ENCODE measurements around the gene FLT4.

GRCh38 chr5:180575571-180575970 lies 73.8 kb downstream of the FLT4 start:
- TF ChIP-seq POLR2A (IDR thresholded peaks at IDR 0.05), result no peak
- TF ChIP-seq, protein P1, sequence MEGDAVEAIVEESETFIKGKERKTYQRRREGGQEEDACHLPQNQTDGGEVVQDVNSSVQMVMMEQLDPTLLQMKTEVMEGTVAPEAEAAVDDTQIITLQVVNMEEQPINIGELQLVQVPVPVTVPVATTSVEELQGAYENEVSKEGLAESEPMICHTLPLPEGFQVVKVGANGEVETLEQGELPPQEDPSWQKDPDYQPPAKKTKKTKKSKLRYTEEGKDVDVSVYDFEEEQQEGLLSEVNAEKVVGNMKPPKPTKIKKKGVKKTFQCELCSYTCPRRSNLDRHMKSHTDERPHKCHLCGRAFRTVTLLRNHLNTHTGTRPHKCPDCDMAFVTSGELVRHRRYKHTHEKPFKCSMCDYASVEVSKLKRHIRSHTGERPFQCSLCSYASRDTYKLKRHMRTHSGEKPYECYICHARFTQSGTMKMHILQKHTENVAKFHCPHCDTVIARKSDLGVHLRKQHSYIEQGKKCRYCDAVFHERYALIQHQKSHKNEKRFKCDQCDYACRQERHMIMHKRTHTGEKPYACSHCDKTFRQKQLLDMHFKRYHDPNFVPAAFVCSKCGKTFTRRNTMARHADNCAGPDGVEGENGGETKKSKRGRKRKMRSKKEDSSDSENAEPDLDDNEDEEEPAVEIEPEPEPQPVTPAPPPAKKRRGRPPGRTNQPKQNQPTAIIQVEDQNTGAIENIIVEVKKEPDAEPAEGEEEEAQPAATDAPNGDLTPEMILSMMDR (IDR thresholded peaks at IDR 0.05), result no peak

All from body of pancreas (tissue), 4 donors.